ENCODE data around the gene DEFB124.
"Not testable (repeated sequence)": the region's sequence is repeated elsewhere in the genome, so short reads cannot be mapped to it uniquely, and the experiment has no call there.

DEFB124 gene

GRCh38 chr20:31485450-31486339, 10.8 kb upstream of the DEFB124 start:
- peak; percentile 95 for DNase-seq

GRCh38 chr20:31484001-31484400, 9.1 kb upstream of the DEFB124 start:
- peak; percentile 82 for DNase-seq

- DNase-seq: no peak
Observed at GRCh38 chr20:31476643-31477215, 1.8 kb upstream of the DEFB124 start.

- no peak for DNase-seq
Observed at GRCh38 chr20:31476294-31476585, 1.3 kb upstream of the DEFB124 start.

- DNase-seq: no peak
Observed at GRCh38 chr20:31475472-31476293, 756 bp upstream of the DEFB124 start.

GRCh38 chr20:31474097-31474436, 860 bp downstream of the DEFB124 start:
- DNase-seq: no peak

GRCh38 chr20:31473331-31474096, 1.4 kb downstream of the DEFB124 start:
- DNase-seq: no peak

GRCh38 chr20:31472395-31473330, 2.3 kb downstream of the DEFB124 start:
- peak; percentile 61 for DNase-seq

- DNase-seq: not testable (repeated sequence)
Observed at GRCh38 chr20:31470946-31471345, 4.0 kb downstream of the DEFB124 start.

GRCh38 chr20:31454361-31454760, 20.6 kb downstream of the DEFB124 start:
- no peak for DNase-seq

GRCh38 chr20:31452575-31452974, 22.4 kb downstream of the DEFB124 start:
- DNase-seq: no peak

GRCh38 chr20:31449511-31450414, 25.2 kb downstream of the DEFB124 start:
- no peak for DNase-seq

- DNase-seq: no peak
Observed at GRCh38 chr20:31446084-31446819, 28.7 kb downstream of the DEFB124 start.

GRCh38 chr20:31440012-31440659, 34.8 kb downstream of the DEFB124 start, which contains the start of gene DEFB123:
Gene DEFB123, plus strand, starts transcription at chr20:31440632. Its CDS starts 67 bp downstream, at chr20:31440699.
- DNase-seq: no peak

GRCh38 chr20:31430568-31431115, 44.3 kb downstream of the DEFB124 start:
- DNase-seq: no peak

- DNase-seq: not testable (repeated sequence)
Observed at GRCh38 chr20:31427576-31427975, 47.4 kb downstream of the DEFB124 start.

GRCh38 chr20:31426891-31427551, 47.9 kb downstream of the DEFB124 start:
- not testable (repeated sequence) for DNase-seq

GRCh38 chr20:31425797-31426196, 49.1 kb downstream of the DEFB124 start:
- no peak for DNase-seq
